Suprapubic skin (tissue), 4 donors: ENCODE data around the gene FNBP1. TPM values are rescaled to one million over a fixed set of nuclear protein-coding genes. Genes with fewer than 3 reads are reported as not detected.

ENCODE experiments used
- DNase-seq, 2 donors: peaks; one replicate each; pipeline ENCODE4 v3.0.0-alpha.2; 2019; ENCODE audit warnings: low spot score in 2 of 2
- H3K27ac ChIP-seq: fragments of 200-600 bp; sonication (generic); one replicate; pipeline ENCODE4 v1.5.1; 2019
- H3K27me3 ChIP-seq: fragments of 200-600 bp; sonication (generic); one replicate; pipeline ENCODE4 v1.5.1; 2019
- H3K36me3 ChIP-seq: fragments of 200-600 bp; sonication (generic); one replicate; pipeline ENCODE4 v1.5.1; 2019
- H3K4me1 ChIP-seq: fragments of 200-600 bp; sonication (generic); one replicate; pipeline ENCODE4 v1.5.1; 2019
- H3K4me3 ChIP-seq: fragments of 200-600 bp; sonication (generic); one replicate; pipeline ENCODE4 v1.5.1; 2019; ENCODE audit warnings: mild to moderate bottlenecking
- H3K9me3 ChIP-seq: fragments of 200-600 bp; sonication (generic); one replicate; pipeline ENCODE4 v1.5.1; 2019
- CTCF ChIP-seq, 2 donors: fragments of 200-600 bp in 1 of 2; fragments of 450-650 bp in 1 of 2; sonication (generic) in 1 of 2; IDR thresholded peaks; one replicate each; pipeline ENCODE4 v1.5.1; 2016 to 2019; ENCODE audit warnings: antibody characterized with exemption in 2 of 2, mild to moderate bottlenecking in 1 of 2, moderate library complexity in 1 of 2
- EP300 ChIP-seq: sonication (generic); formaldehyde crosslinking; IDR thresholded peaks from one replicate; pipeline ENCODE4 v1.6.1; 2017; ENCODE audit warnings: antibody characterized with exemption
- POLR2A ChIP-seq, 2 donors: fragments of 450-650 bp; IDR thresholded peaks; one replicate each; pipeline ENCODE4 v1.6.1; 2017; ENCODE audit warnings: antibody characterized with exemption in 2 of 2, mild to moderate bottlenecking in 2 of 2, moderate library complexity in 2 of 2
- POLR2AphosphoS5 ChIP-seq, 3 donors: sonication (generic); formaldehyde crosslinking; IDR thresholded peaks; one replicate each; pipeline ENCODE4 v1.6.1; 2017; ENCODE audit warnings: antibody characterized with exemption in 3 of 3
- WGBS: methylation state at CpG from one replicate; pipeline ENCODE4 v1.1.5; 2018; 5-methylcytosine and 5-hydroxymethylcytosine counted together
- total RNA-seq, 4 donors: library from RNA; depleted of rRNA; stranded (reverse); fragments of >200 nt; gene quantifications; one replicate each; pipeline ENCODE4 v1.1.0, GENCODE V29; 2016

The FNBP1 gene
- total RNA-seq, 4 donors from 2014 or later, result 23.7 to 50.5 (median 43.3) TPM

- H3K9me3 ChIP-seq, result no peaks in the 10 kb centered on the region
- no peak overlapping the region for H3K27ac ChIP-seq
- WGBS, result 82% methylated on average over 6 of the region's 6 CpGs
- H3K36me3 ChIP-seq, result peaks cover 54% of the 10 kb centered on the region
- TF ChIP-seq CTCF (IDR thresholded peaks at IDR 0.05), result no peak
- TF ChIP-seq POLR2AphosphoS5 (IDR thresholded peaks at IDR 0.05), result no peak
- TF ChIP-seq EP300, result no peak
- no peak for TF ChIP-seq POLR2A (IDR thresholded peaks at IDR 0.05)
- no peaks in the 10 kb centered on the region for H3K27me3 ChIP-seq
- no peak for DNase-seq
- no peak overlapping the region for H3K4me3 ChIP-seq
- peaks cover 4% of the 10 kb centered on the region for H3K4me1 ChIP-seq
Observed at GRCh38 chr9:129850821-129851550, 192.0 kb downstream of the FNBP1 start.

- no peak for TF ChIP-seq CTCF (IDR thresholded peaks at IDR 0.05)
- no peak for TF ChIP-seq POLR2AphosphoS5 (IDR thresholded peaks at IDR 0.05)
- TF ChIP-seq POLR2A (IDR thresholded peaks at IDR 0.05), result no peak
- TF ChIP-seq EP300, result no peak
- Histone ChIP-seq H3K4me3 (no peak overlapping the region), H3K36me3 (peaks cover 48% of the 10 kb centered on the region), H3K27ac (no peak overlapping the region), H3K9me3 (no peaks in the 10 kb centered on the region), H3K27me3 (no peaks in the 10 kb centered on the region), H3K4me1 (peaks cover 4% of the 10 kb centered on the region)
- no peak for DNase-seq
- WGBS, result 93% methylated on average over 6 of the region's 6 CpGs
Observed at GRCh38 chr9:129849901-129850300, 193.1 kb downstream of the FNBP1 start.

- Histone ChIP-seq H3K27ac (no peak overlapping the region), H3K4me1 (peaks cover 4% of the 10 kb centered on the region), H3K4me3 (no peak overlapping the region), H3K9me3 (no peaks in the 10 kb centered on the region), H3K27me3 (no peaks in the 10 kb centered on the region), H3K36me3 (peaks cover 39% of the 10 kb centered on the region)
- TF ChIP-seq CTCF (IDR thresholded peaks at IDR 0.05) (no peak), EP300 (no peak), POLR2A (IDR thresholded peaks at IDR 0.05) (no peak), POLR2AphosphoS5 (IDR thresholded peaks at IDR 0.05) (no peak)
- DNase-seq, result no peak
- 47% methylated on average over 1 of the region's 4 CpGs for WGBS
Observed at GRCh38 chr9:129848712-129849441, 194.1 kb downstream of the FNBP1 start.

GRCh38 chr9:129845373-129845772 is 197.6 kb downstream of the FNBP1 start:
- WGBS, result 58% methylated on average over 2 of the region's 2 CpGs
- Histone ChIP-seq H3K4me1 (peaks cover 4% of the 10 kb centered on the region), H3K4me3 (no peak overlapping the region), H3K9me3 (no peaks in the 10 kb centered on the region), H3K27ac (no peak overlapping the region), H3K36me3 (peaks cover 4% of the 10 kb centered on the region), H3K27me3 (no peaks in the 10 kb centered on the region)
- DNase-seq, result no peak
- TF ChIP-seq EP300, result no peak
- no peak for TF ChIP-seq POLR2AphosphoS5 (IDR thresholded peaks at IDR 0.05)
- TF ChIP-seq CTCF (IDR thresholded peaks at IDR 0.05), result no peak
- TF ChIP-seq POLR2A (IDR thresholded peaks at IDR 0.05), result no peak

- Histone ChIP-seq H3K9me3 (no peaks in the 10 kb centered on the region), H3K4me3 (no peak overlapping the region), H3K27ac (no peak overlapping the region), H3K27me3 (no peaks in the 10 kb centered on the region), H3K4me1 (peaks cover 17% of the 10 kb centered on the region), H3K36me3 (no peaks in the 10 kb centered on the region)
- 74% methylated on average over 4 of the region's 4 CpGs for WGBS
- no peak for DNase-seq
- no peak for TF ChIP-seq POLR2A (IDR thresholded peaks at IDR 0.05)
- TF ChIP-seq EP300, result no peak
- TF ChIP-seq POLR2AphosphoS5 (IDR thresholded peaks at IDR 0.05), result no peak
- TF ChIP-seq CTCF (IDR thresholded peaks at IDR 0.05), result no peak
Observed at GRCh38 chr9:129841071-129841470, 201.9 kb downstream of the FNBP1 start.
